ENCODE data around the gene NRCAM. TPM values are rescaled to one million over a fixed set of nuclear protein-coding genes. Genes with fewer than 3 reads are reported as not detected.

The NRCAM gene
- polyA plus RNA-seq, 3 donors, result not detected

- Mint-ChIP-seq H3K27ac (no peak overlapping the region), H3K9me3 (peaks cover 0 to 3% (median 0%) of the 10 kb centered on the region in 7 donors), H3K36me3 (no peaks in the 10 kb centered on the region), H3K27me3 (ENCODE audit: low read depth in 3 of 3) (peaks cover 0 to 1% (median 0%) of the 10 kb centered on the region in 3 donors), H3K4me3 (no peak overlapping the region), H3K4me1 (no peaks in the 10 kb centered on the region)
- H4K20me1 ChIP-seq (ENCODE audit: insufficient read depth, low read length), result no peaks in the 10 kb centered on the region
- H3K9ac ChIP-seq (ENCODE audit: insufficient read depth, low read length, poor library complexity, severe bottlenecking), result no peak overlapping the region
- no peak overlapping the region for H3K4me3 ChIP-seq (replicated peaks in 1 of 3; ENCODE audit: low read depth in 2 of 3, low read length in 3 of 3)
- H3K4me1 ChIP-seq (ENCODE audit: control insufficient read depth in 1 of 2, insufficient read depth in 2 of 2, low read length in 2 of 2), result no peaks in the 10 kb centered on the region
- 97% methylated on average over 2 of the region's 2 CpGs for WGBS (ENCODE audit: insufficient coverage)
- no peaks in the 10 kb centered on the region for H3K36me3 ChIP-seq (replicated peaks in 1 of 2; ENCODE audit: control insufficient read depth in 1 of 2, insufficient read depth in 2 of 2, low read length in 2 of 2)
- no peaks in the 10 kb centered on the region for H3K79me2 ChIP-seq (ENCODE audit: insufficient read depth, low read length)
- TF ChIP-seq CTCF (IDR thresholded peaks at IDR 0.05), result no peak
- no peaks in the 10 kb centered on the region for H3K27me3 ChIP-seq (ENCODE audit: control insufficient read depth in 2 of 2, insufficient read depth in 2 of 2, low read length in 2 of 2)
- H2AFZ ChIP-seq (ENCODE audit: insufficient read depth, low read depth, low read length, poor library complexity, severe bottlenecking), result no peak overlapping the region
- intact Hi-C loops (cut with micrococcal nuclease), result no loop called here
- no peak for DNase-seq
- no peak overlapping the region for H3K27ac ChIP-seq (ENCODE audit: low read depth in 1 of 2, low read length in 2 of 2)
- H3K4me2 ChIP-seq (replicated peaks; ENCODE audit: extremely low read depth, low read length, poor library complexity, severe bottlenecking), result no peak overlapping the region
- H3K9me3 ChIP-seq (replicated peaks in 1 of 2; ENCODE audit: control insufficient read depth in 1 of 2, insufficient read depth in 1 of 2, low read length in 2 of 2), result no peaks in the 10 kb centered on the region
These were observed 343.6 kb downstream of the NRCAM start for GRCh38 chr7:108112683-108113082.

- Mint-ChIP-seq H3K4me3 (no peak overlapping the region), H3K36me3 (no peaks in the 10 kb centered on the region), H3K27me3 (ENCODE audit: low read depth in 3 of 3) (peaks cover 0 to 2% (median 1%) of the 10 kb centered on the region in 3 donors), H3K27ac (no peak overlapping the region), H3K9me3 (peaks cover 0 to under 1% (median 0%) of the 10 kb centered on the region in 7 donors), H3K4me1 (no peaks in the 10 kb centered on the region)
- Histone ChIP-seq H3K4me3 (replicated peaks in 1 of 3; ENCODE audit: low read depth in 2 of 3, low read length in 3 of 3) (no peak overlapping the region), H4K20me1 (ENCODE audit: insufficient read depth, low read length) (no peaks in the 10 kb centered on the region), H2AFZ (ENCODE audit: insufficient read depth, low read depth, low read length, poor library complexity, severe bottlenecking) (no peak overlapping the region), H3K36me3 (replicated peaks in 1 of 2; ENCODE audit: control insufficient read depth in 1 of 2, insufficient read depth in 2 of 2, low read length in 2 of 2) (no peaks in the 10 kb centered on the region), H3K9me3 (replicated peaks in 1 of 2; ENCODE audit: control insufficient read depth in 1 of 2, insufficient read depth in 1 of 2, low read length in 2 of 2) (no peaks in the 10 kb centered on the region), H3K4me2 (replicated peaks; ENCODE audit: extremely low read depth, low read length, poor library complexity, severe bottlenecking) (no peak overlapping the region), H3K27ac (ENCODE audit: low read depth in 1 of 2, low read length in 2 of 2) (no peak overlapping the region), H3K27me3 (ENCODE audit: control insufficient read depth in 2 of 2, insufficient read depth in 2 of 2, low read length in 2 of 2) (no peaks in the 10 kb centered on the region), H3K79me2 (ENCODE audit: insufficient read depth, low read length) (no peaks in the 10 kb centered on the region), H3K9ac (ENCODE audit: insufficient read depth, low read length, poor library complexity, severe bottlenecking) (no peak overlapping the region), H3K4me1 (ENCODE audit: control insufficient read depth in 1 of 2, insufficient read depth in 2 of 2, low read length in 2 of 2) (no peaks in the 10 kb centered on the region)
- no peak for DNase-seq
- intact Hi-C loops (cut with micrococcal nuclease), result no loop called here
- 17% methylated on average over 1 of the region's 2 CpGs for WGBS (ENCODE audit: insufficient coverage)
- peak; percentile 14 for TF ChIP-seq CTCF (IDR thresholded peaks at IDR 0.05)
These were observed 346.9 kb downstream of the NRCAM start for GRCh38 chr7:108109221-108109908.

Data from CD14-positive monocyte (primary cell).